HG03060 (cell line): ENCODE measurements around the gene MAPK12.

Experiments used
- ATAC-seq: cut with Tn5 transposase; IDR thresholded peaks from one replicate; pipeline ENCODE4 v1.9.1; 2021; ENCODE audit warnings: low read depth, moderate number of reproducible peaks; ENCODE audit not compliant: unreplicated experiment

MAPK12 gene

DNA sequence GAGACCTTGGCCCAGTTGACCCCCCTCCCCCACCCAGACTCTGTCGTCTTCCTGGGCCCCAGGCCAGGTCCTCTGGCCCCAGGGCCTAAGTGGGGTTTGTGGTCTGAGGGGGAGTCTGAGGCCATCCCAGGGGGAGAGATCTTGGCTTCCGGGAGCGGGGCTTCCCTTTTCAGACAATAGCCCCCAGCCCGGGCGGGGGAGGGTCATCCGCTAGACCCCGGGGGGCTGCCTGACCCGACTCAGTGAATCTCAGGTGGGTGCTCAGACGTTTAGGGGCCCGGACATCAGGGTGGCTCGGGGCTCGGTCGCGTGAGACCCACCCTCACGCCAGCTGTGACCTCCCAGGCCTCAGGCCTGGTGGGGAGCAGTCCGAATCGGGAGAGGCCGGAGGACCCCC is 8.1 kb upstream of the MAPK12 start:
- ATAC-seq: no peak

DNA sequence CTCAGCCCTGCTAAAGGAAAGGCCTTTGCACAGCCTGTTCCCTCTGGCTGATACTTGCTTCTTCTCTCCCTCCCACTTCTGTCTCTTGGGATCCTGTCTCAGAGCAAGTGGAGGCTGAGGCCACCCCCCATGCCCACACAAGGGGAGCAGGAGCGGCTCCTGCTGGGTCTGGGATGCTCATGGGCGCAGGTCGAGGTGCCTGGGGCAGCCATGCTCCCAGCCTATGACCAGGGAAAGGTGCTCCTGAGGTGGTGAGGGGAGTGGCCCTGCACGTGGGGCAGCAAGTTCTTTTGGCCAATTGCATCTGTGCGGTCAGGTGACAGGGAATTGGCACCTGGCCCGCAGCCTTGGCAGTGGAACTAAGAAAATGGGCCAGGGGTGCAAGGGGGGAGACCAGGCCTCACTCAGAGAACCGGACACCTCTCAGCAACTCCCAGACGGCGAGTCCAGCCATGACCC is 7.2 kb upstream of the MAPK12 start:
- ATAC-seq: no peak

DNA sequence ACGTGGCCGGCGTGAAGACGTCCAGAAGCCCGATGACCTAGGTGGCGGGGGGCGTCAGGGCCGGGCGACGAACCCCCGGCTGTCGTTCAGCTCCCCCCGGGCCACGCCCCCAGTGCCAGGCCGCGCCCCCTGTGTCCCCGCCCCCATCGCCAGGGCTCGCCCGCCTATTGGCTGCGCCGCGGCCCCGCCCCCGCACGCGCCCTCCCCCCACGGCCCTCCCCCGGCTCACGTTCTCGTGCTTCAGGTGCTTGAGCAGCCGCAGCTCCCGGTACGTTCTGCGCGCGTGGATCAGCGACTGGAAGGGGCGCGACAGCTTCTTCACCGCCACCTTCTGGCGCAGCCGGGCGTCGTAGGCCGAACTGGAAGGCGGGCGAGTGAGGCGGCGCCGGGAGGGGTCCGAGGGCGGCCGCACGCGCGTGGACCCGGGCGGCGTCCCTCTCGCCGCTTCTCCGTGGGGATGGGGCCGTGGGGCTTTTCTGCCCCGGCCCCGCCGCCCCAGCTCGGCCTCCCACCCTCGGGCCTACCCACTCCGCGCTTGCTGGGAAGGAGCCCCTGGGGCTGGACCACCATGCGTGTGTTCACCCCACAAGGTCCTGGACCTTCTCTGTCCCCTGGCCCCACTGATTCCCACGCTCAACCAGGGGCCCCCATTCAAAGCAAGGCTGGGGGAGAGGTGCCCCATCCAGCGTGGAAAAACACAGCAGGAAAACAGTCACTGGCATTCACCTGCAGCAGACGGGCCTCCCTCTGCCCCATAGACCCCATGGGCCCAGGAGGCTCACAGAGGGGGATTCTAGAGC is 6.3 kb upstream of the MAPK12 start:
- ATAC-seq: no peak

DNA sequence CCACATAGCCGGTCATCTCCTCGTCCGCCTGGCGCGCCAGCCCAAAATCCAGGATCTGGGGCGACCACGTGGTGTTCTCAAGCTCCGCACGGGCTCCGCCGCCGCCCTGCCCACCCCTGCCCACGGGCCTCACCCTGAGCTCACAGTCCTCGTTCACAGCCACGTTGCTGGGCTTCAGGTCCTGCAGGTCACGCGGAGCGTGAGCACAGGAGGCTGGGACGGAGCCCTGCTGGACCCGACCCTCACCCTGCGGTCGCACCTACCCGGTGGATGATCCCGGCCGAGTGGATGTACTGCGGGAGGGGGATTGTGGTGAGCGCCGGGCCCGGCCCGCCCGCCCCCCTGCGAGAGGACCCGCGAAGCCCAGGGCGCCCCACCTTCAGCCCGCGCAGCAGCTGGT is 5.5 kb upstream of the MAPK12 start:
- ATAC-seq: no peak

- ATAC-seq: no peak
Measured at GRCh38 chr22:50264946-50265669, 3.6 kb upstream of the MAPK12 start.

- ATAC-seq: no peak
Measured at GRCh38 chr22:50264104-50264745, 2.7 kb upstream of the MAPK12 start.

DNA sequence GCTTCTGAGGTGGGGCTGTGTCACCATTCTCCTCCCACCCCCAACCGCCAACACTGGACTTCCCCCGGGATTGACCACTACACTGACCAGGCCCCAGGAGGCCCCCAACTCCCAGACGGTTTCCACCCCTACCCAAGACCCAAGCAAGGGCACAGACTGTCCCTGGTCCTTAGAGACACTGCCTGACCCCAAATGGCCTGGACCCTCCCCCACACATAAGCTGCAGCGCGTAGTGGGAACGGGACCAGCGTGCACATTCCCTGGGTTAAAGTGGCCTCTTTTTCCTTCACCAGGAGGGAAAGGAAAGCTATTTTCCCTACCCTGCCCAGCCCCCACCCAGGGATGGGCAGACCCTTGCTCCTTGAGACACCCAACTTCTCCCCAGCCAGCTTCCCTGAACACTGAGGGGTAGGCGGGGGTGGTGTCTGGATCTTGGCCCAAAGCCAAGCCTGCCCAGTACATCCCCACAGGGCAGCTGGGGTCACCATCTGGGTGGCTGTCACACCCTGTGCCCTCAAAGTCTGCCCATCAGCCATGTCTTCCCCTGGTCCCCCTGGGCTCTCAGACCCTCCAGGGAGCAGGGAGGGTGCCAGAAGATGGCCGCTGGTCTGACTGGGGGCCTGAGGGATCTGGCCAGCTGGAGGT is 1.6 kb upstream of the MAPK12 start:
- no peak for ATAC-seq

GRCh38 chr22:50262460-50262911 is 1.0 kb upstream of the MAPK12 start:
- ATAC-seq: no peak

DNA sequence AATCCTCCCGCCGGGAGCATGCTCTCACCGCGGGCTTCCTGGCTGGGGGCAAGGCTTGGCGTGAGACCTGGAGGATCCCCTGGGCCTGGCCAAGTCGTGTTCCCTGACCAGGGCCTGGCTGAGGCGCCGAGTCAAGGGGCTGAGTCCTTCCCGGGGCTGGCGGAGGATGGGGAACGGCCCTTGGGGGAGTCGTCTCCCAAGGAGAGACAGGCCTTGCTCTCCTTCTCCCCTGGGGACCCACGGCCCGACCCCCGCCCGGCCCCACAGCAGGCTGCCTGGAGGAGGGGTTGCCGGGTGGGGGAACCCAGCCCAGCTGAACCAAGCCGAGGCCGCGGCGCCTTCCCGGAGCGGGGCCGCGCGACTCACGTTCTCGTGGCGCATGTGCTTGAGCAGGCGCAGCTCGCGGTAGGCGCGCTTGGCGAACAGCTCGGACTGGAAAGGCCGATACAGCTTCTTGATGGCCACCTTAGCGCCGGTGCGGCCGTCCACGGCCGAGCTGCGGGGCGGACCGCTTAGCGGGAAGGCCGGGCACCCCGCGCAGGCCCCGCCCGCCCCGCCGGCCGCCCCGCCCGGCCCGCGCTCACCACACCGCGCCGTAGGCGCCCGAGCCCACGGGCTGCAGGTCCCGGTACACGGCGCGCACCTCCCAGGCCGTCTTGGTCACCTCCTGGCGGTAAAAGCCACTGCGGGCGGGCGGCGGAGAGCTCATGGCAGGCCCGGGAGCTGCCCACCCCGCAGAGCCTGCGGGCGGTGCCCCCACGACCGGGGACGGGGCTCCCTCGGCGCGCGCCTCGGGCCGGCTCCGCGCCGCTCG is 475 bp downstream of the MAPK12 start:
- ATAC-seq: no peak

DNA sequence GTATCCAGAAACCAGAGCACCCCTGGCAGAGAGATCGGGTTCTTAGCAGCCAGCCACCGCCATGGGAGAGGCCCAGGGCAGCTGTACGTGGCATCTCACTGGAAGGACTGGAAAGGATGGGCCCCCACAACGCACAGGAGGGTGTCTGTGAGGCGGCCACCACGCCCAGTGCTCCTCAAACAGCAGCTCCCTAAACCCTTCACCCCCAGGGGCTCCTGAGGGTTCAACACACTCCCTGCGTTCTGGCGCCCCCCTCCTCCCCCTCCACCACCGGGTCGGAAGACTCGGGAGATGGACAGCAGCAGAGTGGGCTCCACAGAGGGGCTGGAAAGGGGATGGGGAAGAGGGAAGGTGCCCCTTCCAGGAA is 1.1 kb downstream of the MAPK12 start:
- ATAC-seq: no peak

- ATAC-seq: no peak
Measured at GRCh38 chr22:50259302-50259701, 2.2 kb downstream of the MAPK12 start.

DNA sequence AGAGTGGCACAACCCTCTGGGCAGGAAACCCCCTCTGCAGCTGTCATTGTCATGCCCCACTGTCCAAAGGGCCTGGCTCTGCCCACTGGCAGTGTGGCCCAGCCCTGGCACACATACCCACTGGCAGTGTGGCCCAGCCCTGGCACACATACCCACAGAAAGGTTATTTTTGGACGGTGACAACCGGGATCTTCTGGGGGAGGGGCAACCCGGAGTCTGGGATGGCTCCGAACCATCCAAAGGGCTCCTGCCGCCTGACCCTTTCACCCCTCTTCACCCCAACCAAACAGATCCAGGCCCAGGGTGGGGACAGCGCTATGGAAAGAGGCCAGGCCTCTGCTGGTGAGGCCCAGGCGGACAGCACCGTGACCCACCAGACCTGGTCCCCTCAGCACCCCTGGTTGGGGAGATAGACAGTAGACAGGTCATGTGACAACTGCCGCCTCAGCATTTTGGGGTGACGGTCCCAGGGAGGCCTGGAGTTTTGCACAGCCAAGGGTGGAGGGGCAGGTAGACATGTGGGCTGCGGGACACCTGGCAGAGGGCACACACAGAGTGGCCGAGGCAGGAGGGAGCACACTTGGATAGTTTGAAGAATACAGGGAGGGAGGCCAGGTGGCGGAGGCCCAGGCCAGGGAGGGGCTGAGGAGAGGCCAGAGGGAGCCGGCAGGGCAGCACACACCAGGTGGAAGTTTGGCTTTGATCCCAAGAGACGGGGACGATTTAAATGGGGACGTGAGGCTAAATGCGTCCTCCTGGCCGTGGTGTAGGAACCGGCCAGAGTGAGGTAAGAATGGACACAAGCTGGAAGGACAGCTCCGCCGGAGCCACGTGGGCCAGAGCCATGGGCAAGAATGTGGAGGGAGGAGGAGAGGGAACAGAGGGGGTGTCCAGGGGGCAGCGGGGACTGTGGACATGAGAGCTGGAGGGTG is 2.9 kb downstream of the MAPK12 start:
- ATAC-seq: no peak

DNA sequence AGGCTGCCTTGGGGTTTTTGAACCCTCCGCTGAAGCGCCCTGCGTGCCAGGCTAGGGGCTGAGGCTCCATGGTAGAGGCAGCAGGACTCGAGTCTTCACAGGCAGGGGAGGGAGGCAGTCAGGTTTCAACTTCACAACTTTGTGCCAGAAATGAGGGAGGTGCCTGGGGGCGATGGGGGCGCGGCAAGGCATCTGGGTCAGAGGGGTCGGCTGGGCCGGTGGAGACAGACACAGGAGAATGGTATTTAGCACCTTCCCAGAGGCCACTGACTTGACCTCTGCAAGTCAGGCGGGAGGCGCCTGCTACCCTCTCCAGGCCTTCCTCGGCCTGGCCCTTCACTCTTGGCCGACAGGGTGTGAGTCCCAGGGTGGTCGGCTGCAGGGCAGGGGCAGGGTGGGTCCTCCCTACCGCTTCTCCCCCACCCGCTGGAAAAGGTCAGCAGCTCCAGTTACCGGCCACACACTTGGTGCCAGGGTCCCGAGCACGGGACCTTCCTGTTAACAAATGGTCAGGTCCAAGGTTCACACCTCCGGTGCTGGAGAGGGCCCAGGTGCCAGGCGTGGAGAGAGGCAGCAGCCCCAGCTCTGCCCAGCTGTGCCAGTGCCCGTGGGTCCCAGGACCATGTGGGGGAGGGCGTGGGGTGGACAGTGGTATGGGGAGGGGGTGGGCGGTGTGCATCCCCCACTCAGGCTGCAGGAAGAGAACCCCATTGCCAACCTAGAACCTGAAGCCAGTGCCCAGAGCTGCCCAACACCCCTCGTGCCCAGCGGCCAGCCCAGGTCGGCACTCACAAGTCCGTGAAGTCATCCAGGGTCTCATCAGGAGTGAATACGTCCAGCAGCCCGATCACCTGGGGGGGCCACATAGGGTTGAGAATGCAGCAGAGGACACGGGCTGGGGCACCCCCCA is 3.8 kb downstream of the MAPK12 start:
- ATAC-seq: no peak

DNA sequence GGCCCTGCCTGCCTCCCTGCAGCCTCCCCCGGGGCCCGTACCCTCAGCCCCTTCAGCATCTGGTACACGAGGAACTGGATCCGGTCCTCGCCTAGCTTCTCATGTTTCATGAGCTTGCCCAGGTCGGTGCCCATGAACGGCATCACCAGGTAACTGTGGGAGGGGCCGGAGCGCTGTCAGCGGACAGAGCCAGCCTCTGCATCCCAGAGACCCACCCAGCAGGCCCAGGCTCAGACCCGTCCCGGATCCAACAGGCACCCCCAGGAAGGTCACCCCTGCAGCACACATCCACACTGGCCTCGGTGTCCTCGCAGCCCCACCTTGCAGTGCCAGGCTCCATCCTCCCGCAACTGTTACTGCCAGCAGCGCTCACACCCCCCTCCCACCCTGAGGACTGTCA is 4.4 kb downstream of the MAPK12 start:
- ATAC-seq: no peak

- ATAC-seq: no peak
Measured at GRCh38 chr22:50256258-50256862, 5.1 kb downstream of the MAPK12 start.

GRCh38 chr22:50255607-50256006 is 5.9 kb downstream of the MAPK12 start:
- no peak for ATAC-seq

GRCh38 chr22:50255099-50255498 is 6.4 kb downstream of the MAPK12 start:
- no peak for ATAC-seq

DNA sequence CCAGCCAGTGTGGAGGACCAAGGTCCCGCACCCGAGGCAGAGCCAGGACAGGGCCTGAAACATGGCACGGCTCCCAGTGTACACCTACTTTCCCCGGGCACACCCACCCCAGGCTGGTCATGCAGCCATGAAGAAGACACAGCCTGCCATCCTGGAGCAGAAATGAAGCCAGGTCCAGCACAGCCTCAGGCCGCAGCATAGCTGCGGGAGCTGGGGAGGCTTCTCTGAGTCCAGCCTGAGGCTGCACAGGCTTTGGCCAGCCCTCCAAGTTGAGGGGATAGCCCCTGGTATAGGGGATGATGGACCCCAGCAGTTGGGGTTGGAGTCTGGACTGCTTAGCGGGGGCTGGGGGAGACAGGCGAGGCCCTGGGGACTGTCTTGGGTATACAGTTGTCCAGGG is 7.5 kb downstream of the MAPK12 start:
- ATAC-seq: no peak
